Stimulated activated CD8-positive, alpha-beta memory T cell treated with anti-CD3 and anti-CD28 coated beads, Interleukin-12 subunit alpha, Interleukin-12 subunit beta, amount 100 ng/mL, for 4 hours (primary cell): ENCODE results near the gene PPIH.
"Not testable (repeated sequence)": the region's sequence is repeated elsewhere in the genome, so short reads cannot be mapped to it uniquely, and the experiment has no call there.

Experiments
- DNase-seq: peaks from one replicate; pipeline ENCODE4 v3.0.0-alpha.2; 2020; ENCODE audit warnings: low read depth

PPIH gene

GRCh38 chr1:42657981-42658876, at the start of gene PPIH:
TSS of gene PPIH (plus strand) at chr1:42658423. CDS start at chr1:42658447, 24 bp downstream.
- DNase-seq = peak; percentile 91

- DNase-seq = no peak
Measured at GRCh38 chr1:42613803-42614131, 44.5 kb upstream of the PPIH start.

GRCh38 chr1:42618866-42619265, 39.4 kb upstream of the PPIH start:
- DNase-seq = no peak

GRCh38 chr1:42620307-42620706, 37.9 kb upstream of the PPIH start:
- no peak for DNase-seq

GRCh38 chr1:42621180-42621579, 37.0 kb upstream of the PPIH start:
- not testable (repeated sequence) for DNase-seq

- not testable (repeated sequence) for DNase-seq
Measured at GRCh38 chr1:42627205-42627604, 31.0 kb upstream of the PPIH start.

- no peak for DNase-seq
Measured at GRCh38 chr1:42639116-42639515, 19.1 kb upstream of the PPIH start.

- DNase-seq = no peak
Measured at GRCh38 chr1:42646056-42646455, 12.2 kb upstream of the PPIH start.

GRCh38 chr1:42657201-42657600, 1.0 kb upstream of the PPIH start:
- DNase-seq = no peak

- no peak for DNase-seq
Measured at GRCh38 chr1:42658877-42659337, 684 bp downstream of the PPIH start.

GRCh38 chr1:42660907-42661500, 2.8 kb downstream of the PPIH start:
- DNase-seq = no peak

GRCh38 chr1:42669936-42670335, 11.7 kb downstream of the PPIH start:
- no peak for DNase-seq

GRCh38 chr1:42670425-42670824, 12.2 kb downstream of the PPIH start:
- DNase-seq = no peak

- no peak for DNase-seq
Measured at GRCh38 chr1:42674214-42674613, 16.0 kb downstream of the PPIH start.

GRCh38 chr1:42674682-42675081, 16.5 kb downstream of the PPIH start:
- no peak for DNase-seq

- DNase-seq = no peak
Measured at GRCh38 chr1:42675467-42675866, 17.2 kb downstream of the PPIH start.

GRCh38 chr1:42676534-42677087, 18.4 kb downstream of the PPIH start:
- DNase-seq = no peak

GRCh38 chr1:42679364-42679983, 21.3 kb downstream of the PPIH start:
- no peak for DNase-seq

- no peak for DNase-seq
Measured at GRCh38 chr1:42680055-42680454, 21.8 kb downstream of the PPIH start.

- DNase-seq = no peak
Measured at GRCh38 chr1:42680921-42681683, 22.9 kb downstream of the PPIH start.

GRCh38 chr1:42681741-42682483, 23.7 kb downstream of the PPIH start, which contains the start of gene YBX1:
TSS of gene YBX1 (plus strand) at chr1:42682418. CDS start at chr1:42682566, 148 bp downstream.
- DNase-seq = peak; percentile 88
